Measurements from ENCODE around the gene HOXA13.

DNA sequence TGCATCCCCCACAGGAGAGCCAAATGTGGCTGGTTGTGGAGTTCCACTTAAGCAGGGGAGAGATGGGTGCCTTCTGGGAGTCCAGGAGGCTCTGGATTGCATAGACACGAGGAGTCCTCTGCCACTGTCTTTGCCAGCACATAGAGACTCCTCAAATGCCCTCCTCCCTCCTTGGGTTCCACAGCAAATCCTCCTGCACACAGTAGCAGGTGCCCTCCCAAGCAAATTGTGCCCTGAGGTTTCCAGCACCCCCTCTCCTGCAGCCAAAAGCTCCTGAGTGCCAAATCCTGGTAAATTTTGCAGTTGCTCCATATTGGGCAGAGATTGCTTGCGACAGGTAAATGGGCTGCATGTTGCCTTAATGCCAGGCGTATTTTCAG is 48.5 kb upstream of the HOXA13 start:
- TF ChIP-seq, protein P1, sequence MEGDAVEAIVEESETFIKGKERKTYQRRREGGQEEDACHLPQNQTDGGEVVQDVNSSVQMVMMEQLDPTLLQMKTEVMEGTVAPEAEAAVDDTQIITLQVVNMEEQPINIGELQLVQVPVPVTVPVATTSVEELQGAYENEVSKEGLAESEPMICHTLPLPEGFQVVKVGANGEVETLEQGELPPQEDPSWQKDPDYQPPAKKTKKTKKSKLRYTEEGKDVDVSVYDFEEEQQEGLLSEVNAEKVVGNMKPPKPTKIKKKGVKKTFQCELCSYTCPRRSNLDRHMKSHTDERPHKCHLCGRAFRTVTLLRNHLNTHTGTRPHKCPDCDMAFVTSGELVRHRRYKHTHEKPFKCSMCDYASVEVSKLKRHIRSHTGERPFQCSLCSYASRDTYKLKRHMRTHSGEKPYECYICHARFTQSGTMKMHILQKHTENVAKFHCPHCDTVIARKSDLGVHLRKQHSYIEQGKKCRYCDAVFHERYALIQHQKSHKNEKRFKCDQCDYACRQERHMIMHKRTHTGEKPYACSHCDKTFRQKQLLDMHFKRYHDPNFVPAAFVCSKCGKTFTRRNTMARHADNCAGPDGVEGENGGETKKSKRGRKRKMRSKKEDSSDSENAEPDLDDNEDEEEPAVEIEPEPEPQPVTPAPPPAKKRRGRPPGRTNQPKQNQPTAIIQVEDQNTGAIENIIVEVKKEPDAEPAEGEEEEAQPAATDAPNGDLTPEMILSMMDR (IDR thresholded peaks at IDR 0.05; ENCODE audit: low read depth, low read length): no peak
- no peak for TF ChIP-seq EZH2phosphoT487 (IDR thresholded peaks at IDR 0.05; ENCODE audit: low read depth)
